Common myeloid progenitor, CD34-positive (primary cell): Measurements from ENCODE around the gene MMEL1.
A peak's percentile ranks its signal among the peaks of the same experiment; 100 is the strongest.

Experiments used
- CTCF ChIA-PET: fragments of 350-600 bp; sonication (Branson Sonifier 250); formaldehyde crosslinking; loops from one replicate; lab custom pipeline; 2021; ENCODE audit warnings: antibody characterized with exemption; lab: Charles Lee
- POLR2A ChIA-PET: fragments of 350-600 bp; sonication (Branson Sonifier 250); formaldehyde crosslinking; loops from one replicate; lab custom pipeline; 2021; ENCODE audit warnings: antibody characterized with exemption; lab: Charles Lee
- DNase-seq, 3 donors: peaks; one replicate each; pipeline versions ENCODE4 v3.0.0 to v3.0.0-alpha.2; 2013
- H3K27ac ChIP-seq, 2 experiments: 1 replicate in 1 of 2; 2 replicates in 1 of 2; pipeline ENCODE4 v1.7.0; 2013; ENCODE audit warnings: inconsistent platforms in 2 of 2, low read length in 2 of 2, mild to moderate bottlenecking in 2 of 2, low read depth in 1 of 2, moderate library complexity in 1 of 2; ENCODE audit not compliant: severe bottlenecking in 2 of 2, insufficient read depth in 1 of 2, poor library complexity in 1 of 2
- H3K27me3 ChIP-seq, 5 experiments: replicated peaks in 2 of 5; 1 replicate in 3 of 5; 2 replicates in 2 of 5; pipeline versions ENCODE4 v1.6.1 to v1.7.0; 2013; ENCODE audit warnings: low read length in 4 of 5, mild to moderate bottlenecking in 2 of 5, moderate library complexity in 2 of 5, inconsistent platforms in 1 of 5; ENCODE audit not compliant: insufficient read depth in 5 of 5, control insufficient read depth in 4 of 5
- H3K36me3 ChIP-seq, 4 experiments: 1 replicate in 2 of 4; 2 replicates in 2 of 4; pipeline versions ENCODE4 v1.6.1 to v1.7.0; 2013; ENCODE audit warnings: low read length in 3 of 4, control low read depth in 1 of 4, mild to moderate bottlenecking in 1 of 4; ENCODE audit not compliant: control insufficient read depth in 4 of 4, insufficient read depth in 4 of 4
- H3K4me1 ChIP-seq, 4 experiments: 1 replicate in 3 of 4; 2 replicates in 1 of 4; pipeline versions ENCODE4 v1.6.1 to v1.7.1; 2013; ENCODE audit warnings: low read length in 3 of 4, mild to moderate bottlenecking in 3 of 4, control low read depth in 1 of 4, inconsistent platforms in 1 of 4, moderate library complexity in 1 of 4; ENCODE audit not compliant: control insufficient read depth in 4 of 4, insufficient read depth in 4 of 4; ENCODE audit errors: control extremely low read depth in 1 of 4
- H3K4me3 ChIP-seq, 7 experiments: 1 replicate in 4 of 7; 2 replicates in 3 of 7; pipeline versions ENCODE4 v1.5.1 to v1.7.0; 2013; ENCODE audit warnings: mild to moderate bottlenecking in 7 of 7, low read length in 6 of 7, moderate library complexity in 6 of 7, inconsistent platforms in 2 of 7, low read depth in 2 of 7, control low read depth in 1 of 7; ENCODE audit not compliant: insufficient read depth in 4 of 7, control insufficient read depth in 1 of 7; ENCODE audit errors: extremely low read depth in 1 of 7
- H3K9me3 ChIP-seq, 5 experiments: 1 replicate in 4 of 5; 2 replicates in 1 of 5; pipeline versions ENCODE4 v1.6.1 to v1.7.1; 2013; ENCODE audit warnings: low read length in 4 of 5, mild to moderate bottlenecking in 2 of 5, inconsistent platforms in 1 of 5, low read depth in 1 of 5, moderate library complexity in 1 of 5; ENCODE audit not compliant: control insufficient read depth in 4 of 5, insufficient read depth in 2 of 5; ENCODE audit errors: control extremely low read depth in 1 of 5
- WGBS: methylation state at CpG from one replicate; pipeline ENCODE4 v1.1.5; 2013; ENCODE audit not compliant: insufficient coverage; 5-methylcytosine and 5-hydroxymethylcytosine counted together

MMEL1 gene

DNA sequence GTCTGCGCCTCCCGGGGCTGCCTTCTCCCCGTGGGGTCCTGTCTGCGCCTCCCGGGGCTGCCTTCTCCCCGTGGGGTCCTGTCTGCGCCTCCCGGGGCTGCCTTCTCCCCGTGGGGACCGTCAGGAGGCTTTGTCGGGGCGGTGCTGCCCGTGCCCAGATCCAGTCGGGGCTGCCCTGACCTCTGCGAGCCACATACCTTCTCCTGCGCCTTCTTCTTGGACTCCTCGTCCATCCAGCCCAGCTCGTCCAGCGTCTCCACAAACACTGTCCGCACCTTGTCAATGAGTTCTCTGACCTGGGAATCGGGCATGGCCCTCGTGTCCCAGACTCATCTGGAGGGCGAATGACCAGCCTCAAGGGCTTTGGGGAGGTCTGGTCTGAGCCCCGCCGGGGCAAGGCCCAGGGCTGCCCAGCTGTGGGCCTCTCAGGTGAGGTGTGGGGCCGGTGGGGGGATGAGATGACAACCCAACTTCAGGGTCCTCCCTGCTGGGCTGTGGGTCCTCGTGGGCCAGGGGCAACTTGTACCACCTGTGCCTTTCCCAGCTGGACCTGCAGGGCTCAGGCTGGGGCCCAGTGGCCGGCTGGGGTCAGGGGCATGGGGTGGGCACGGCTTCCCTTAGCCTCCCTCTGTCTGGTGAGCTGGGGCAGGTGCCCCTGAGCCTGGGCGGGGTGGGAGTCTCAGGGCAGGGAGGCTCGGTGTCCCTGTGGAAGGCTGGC lies 36.8 kb downstream of the MMEL1 start:
- Histone ChIP-seq H3K27me3 (peaks cover 0 to 10% (median 0%) of the 10 kb centered on the region in 5 experiments), H3K4me1 (peaks cover 0 to 22% (median 4%) of the 10 kb centered on the region in 4 experiments), H3K9me3 (peaks cover 0 to 8% (median 6%) of the 10 kb centered on the region in 5 experiments), H3K4me3 (no peak overlapping the region), H3K36me3 (no peaks in the 10 kb centered on the region), H3K27ac (no peak overlapping the region)
- WGBS: 92% methylated on average over 28 of the region's 31 CpGs
- ChIA-PET POLR2A (no interaction called here), CTCF (no interaction called here)
- DNase-seq: no peak

DNA sequence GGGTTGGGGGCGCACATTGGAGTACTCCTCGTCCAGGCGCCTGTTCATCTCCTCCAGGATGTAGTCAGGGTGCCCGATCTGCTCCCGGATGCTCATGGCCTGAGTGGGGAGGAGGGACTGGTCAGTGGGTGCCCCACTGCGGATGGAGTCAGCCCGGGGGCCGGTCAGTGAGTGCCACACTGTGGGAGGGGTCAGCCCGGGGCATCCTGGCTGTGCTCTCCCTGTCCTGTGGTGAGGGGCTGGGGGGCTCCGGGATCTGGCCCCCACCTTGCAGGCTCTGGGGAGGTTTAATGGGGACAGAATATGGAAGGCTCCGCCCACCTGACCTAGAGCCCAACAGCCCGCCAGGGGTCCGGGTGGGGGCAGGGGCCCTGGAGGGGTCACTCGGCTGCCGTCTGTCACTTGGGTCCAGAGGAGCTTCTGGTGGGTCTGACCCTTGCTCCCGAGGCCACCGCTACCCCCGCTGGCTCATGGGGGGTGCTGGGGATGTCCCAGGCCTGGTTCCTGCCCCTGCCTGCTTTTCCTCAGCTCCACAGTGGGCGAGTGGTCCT lies 37.5 kb downstream of the MMEL1 start:
- Histone ChIP-seq H3K9me3 (peaks cover 0 to 8% (median 6%) of the 10 kb centered on the region in 5 experiments), H3K27me3 (peaks cover 0 to 10% (median 0%) of the 10 kb centered on the region in 5 experiments), H3K36me3 (no peaks in the 10 kb centered on the region), H3K27ac (no peak overlapping the region), H3K4me1 (peaks cover 0 to 22% (median 4%) of the 10 kb centered on the region in 4 experiments), H3K4me3 (no peak overlapping the region)
- CTCF ChIA-PET: interaction anchor here (1.3 kb wide), 1 partner anchor 37 kb away, joined by 3 read pairs; no protein-coding TSS in a partner anchor
- DNase-seq: no peak
- WGBS: 92% methylated on average over 15 of the region's 19 CpGs
- POLR2A ChIA-PET: no interaction called here

DNA sequence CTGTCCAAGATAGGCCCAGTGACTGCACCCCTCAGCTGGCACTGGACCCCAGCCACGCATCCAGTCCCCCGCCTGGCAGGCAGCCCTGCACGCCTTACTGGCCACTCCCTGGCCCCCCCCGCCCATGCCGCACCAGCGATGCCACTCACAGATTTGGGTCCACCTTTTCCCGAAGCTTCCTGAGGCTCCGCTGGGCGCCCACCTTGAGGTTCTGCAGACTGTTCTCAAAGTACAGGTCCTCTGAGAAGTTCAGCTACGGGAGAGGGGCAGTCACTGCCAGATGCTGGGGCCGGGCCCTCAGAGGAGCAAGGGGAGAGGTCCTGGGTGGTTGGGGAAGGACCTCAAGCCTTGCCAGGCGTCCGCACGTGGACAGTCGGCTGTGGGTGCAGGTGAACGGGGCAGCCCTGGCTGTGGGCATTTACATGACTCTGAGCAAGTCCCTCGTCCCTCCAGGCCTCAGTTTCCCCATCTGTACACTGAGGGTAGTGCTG lies 38.1 kb downstream of the MMEL1 start:
- Histone ChIP-seq H3K27ac (no peak overlapping the region), H3K27me3 (peaks cover 0 to 10% (median 0%) of the 10 kb centered on the region in 5 experiments), H3K4me1 (peaks cover 0 to 22% (median 4%) of the 10 kb centered on the region in 4 experiments), H3K4me3 (no peak overlapping the region), H3K36me3 (peaks cover 0 to 2% (median under 1%) of the 10 kb centered on the region in 4 experiments), H3K9me3 (peaks cover 0 to 8% (median 6%) of the 10 kb centered on the region in 5 experiments)
- DNase-seq: no peak
- CTCF ChIA-PET: interaction anchor here (0.6 to 1.3 kb wide), 2 partner anchors 29 to 36 kb away, joined by 3 read pairs; no protein-coding TSS in a partner anchor
- WGBS: 96% methylated on average over 16 of the region's 17 CpGs
- POLR2A ChIA-PET: no interaction called here

DNA sequence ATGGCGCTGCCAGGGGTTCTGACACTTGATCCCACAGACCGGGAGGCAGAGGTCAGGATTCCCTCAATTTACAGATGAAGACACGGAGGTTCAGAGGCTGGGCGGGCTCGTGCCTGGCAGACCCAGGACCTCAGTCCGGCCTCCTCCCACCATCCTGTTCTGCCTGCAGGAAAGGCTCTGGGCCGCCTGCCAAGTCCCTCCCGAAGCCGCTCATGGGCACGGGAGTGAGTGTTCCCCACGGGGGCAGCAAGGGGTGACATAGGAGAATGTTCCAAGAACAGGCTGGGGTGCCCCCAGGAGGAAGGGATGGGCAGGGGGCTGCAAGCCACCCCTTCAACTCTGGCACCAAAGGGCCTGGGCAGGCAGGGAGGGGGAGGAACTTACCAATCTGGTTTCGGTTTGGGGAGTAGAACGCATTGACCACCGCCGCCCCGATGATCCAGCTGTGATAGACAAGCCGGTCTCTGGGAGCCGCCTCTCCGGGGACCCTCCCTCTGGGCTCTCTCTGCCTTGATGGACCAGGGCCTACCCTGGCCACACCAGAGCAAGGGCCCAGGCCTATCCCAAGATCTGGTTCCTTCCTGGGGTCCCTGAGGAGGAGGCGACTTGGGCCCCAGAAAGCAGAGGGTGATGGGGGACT lies 38.7 kb downstream of the MMEL1 start:
- WGBS: 74% methylated on average over 14 of the region's 20 CpGs
- ChIA-PET CTCF (interaction anchor here (0.6 to 1.3 kb wide), 2 partner anchors 29 to 36 kb away, joined by 3 read pairs; no protein-coding TSS in a partner anchor), POLR2A (no interaction called here)
- Histone ChIP-seq H3K36me3 (peaks cover 0 to 7% (median 3%) of the 10 kb centered on the region in 4 experiments), H3K4me1 (peaks cover 0 to 22% (median 4%) of the 10 kb centered on the region in 4 experiments), H3K27ac (no peak overlapping the region), H3K27me3 (peaks cover 0 to 10% (median 0%) of the 10 kb centered on the region in 5 experiments), H3K9me3 (peaks cover 0 to 8% (median 6%) of the 10 kb centered on the region in 5 experiments), H3K4me3 (peak overlapping the region in 1 of 7 experiments; percentile 54)
- DNase-seq: peak in 1 of 3 donors; percentile 18

DNA sequence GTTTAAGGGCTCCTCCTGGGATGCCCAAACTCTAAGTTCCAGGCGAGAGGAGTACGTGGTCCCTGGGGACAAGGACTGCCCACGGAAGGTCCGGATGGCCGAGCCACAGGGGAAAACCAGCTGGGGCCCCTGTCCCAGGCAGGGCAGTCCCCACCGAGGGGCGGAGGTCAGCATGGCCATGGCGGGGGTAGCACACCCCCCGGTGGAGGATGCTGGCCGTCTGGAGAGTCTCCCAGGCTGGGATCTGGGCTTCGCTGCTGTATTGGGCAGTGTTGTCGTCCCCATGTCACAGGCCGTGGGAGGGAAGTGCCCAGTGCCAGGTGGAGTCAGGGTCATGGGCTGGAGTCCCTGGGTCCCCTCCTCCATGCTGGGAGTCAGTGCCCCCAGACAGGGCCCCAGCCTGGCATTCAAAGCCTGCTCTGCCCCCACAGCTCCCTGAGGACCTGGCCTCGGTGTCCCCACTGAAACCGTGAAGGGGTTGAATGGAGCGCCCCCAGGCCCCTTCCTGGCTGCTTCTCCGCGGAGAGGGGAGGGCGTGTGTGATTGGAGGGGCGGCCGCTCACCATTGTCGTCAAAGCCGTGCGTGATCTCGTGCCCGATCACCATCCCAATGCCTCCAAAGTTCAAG lies 39.5 kb downstream of the MMEL1 start:
- H3K27ac ChIP-seq: no peak overlapping the region
- H3K27me3 ChIP-seq: peaks cover 0 to 7% (median 0%) of the 10 kb centered on the region in 5 experiments
- H3K4me1 ChIP-seq: peaks cover 0 to 22% (median 4%) of the 10 kb centered on the region in 4 experiments
- H3K36me3 ChIP-seq: peaks cover 0 to 13% (median 5%) of the 10 kb centered on the region in 4 experiments
- peaks cover 0 to 3% (median under 1%) of the 10 kb centered on the region in 5 experiments for H3K9me3 ChIP-seq
- 82% methylated on average over 25 of the region's 26 CpGs for WGBS
- ChIA-PET POLR2A (no interaction called here), CTCF (no interaction called here)
- H3K4me3 ChIP-seq: no peak overlapping the region
- no peak for DNase-seq

DNA sequence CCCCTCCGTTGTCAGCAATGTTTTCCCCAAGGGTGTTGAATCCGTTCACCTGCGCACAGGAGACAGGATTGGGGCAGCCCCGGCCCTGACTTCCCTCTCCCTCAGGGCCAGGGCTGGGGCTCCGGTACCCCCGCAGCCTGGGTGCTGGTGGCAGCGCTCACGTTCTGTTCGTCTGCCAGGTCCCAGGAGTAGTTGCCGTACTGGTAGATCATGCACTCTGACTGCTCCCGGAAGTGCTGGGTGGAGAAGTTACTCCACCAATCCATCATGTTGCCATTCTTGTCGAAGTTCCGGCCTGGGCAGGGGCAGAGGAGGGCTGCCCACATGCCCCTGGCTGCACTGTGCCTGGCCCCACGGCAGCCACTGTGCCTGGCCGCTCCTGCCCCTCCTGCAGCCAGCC lies 40.1 kb downstream of the MMEL1 start:
- ChIA-PET CTCF (no interaction called here), POLR2A (no interaction called here)
- no peak overlapping the region for H3K27ac ChIP-seq
- no peaks in the 10 kb centered on the region for H3K27me3 ChIP-seq
- peak in 1 of 3 donors; percentile 22 for DNase-seq
- H3K4me1 ChIP-seq: peaks cover 0 to 25% (median 7%) of the 10 kb centered on the region in 4 experiments
- H3K36me3 ChIP-seq: peaks cover 0 to 13% (median 5%) of the 10 kb centered on the region in 4 experiments
- H3K9me3 ChIP-seq: no peaks in the 10 kb centered on the region
- H3K4me3 ChIP-seq: peak overlapping the region in 1 of 7 experiments; percentile 34
- WGBS: 67% methylated on average over 14 of the region's 15 CpGs
